ENCODE data around the gene CLSTN1. TPM values are rescaled to one million over a fixed set of nuclear protein-coding genes. Genes with fewer than 3 reads are reported as not detected.
A peak's percentile ranks its signal among the peaks of the same experiment; 100 is the strongest.
"Not testable (repeated sequence)": the region's sequence is repeated elsewhere in the genome, so short reads cannot be mapped to it uniquely, and the experiment has no call there.

Gene CLSTN1
- total RNA-seq, 1 experiment from 2014 or later = 48.3 TPM

GRCh38 chr1:9826087-9826486 is 2.3 kb upstream of the CLSTN1 start:
- no peak for DNase-seq (ENCODE audit: low read depth)

DNA sequence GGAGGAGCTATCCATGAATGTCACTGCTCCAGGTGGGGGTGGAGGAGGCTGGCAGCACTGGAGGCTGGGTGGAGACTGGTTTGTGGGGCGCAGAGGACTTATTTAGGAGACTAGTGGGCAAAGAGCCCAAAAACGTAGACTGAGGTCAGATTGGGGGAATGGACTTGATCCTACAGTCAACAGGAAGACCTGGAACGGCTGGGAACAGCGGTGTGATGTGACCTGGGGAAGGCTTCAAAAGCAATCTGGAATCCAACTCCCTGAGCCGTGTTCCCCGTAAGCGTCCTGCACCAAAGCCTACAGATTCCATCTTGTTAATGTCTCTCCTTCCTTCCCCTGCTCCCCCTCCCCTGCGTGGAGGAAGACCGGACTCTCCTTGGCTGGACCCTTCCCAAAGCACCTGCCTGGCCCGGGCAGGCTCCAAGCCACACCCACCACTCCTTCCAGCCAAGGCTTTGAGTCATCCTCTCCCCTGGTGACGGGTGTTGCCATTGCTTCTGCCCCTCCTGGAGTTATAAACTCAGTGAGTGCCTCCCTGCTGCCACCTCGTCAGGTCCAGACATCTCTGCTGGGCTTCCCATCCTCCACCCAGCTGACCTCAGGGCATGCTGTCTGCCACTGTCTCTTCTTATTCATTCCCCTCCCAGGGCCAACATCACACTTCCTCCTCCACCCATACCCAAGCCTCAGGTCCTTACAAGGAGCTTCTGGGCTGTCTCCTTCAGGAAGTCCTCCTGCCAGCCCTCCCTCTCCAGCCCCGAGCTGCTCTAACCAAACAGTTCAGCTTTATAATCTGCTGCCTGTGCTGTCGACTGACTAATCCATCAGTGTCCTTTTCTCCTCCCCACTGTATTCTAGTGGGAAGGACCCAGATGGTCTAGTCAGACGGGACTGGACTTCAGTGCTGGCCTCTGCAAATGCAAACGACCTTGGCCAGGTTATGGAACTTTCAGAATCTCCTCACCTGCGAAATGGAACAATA is 1.6 kb upstream of the CLSTN1 start:
- DNase-seq (ENCODE audit: low read depth) = peak; percentile 79

DNA sequence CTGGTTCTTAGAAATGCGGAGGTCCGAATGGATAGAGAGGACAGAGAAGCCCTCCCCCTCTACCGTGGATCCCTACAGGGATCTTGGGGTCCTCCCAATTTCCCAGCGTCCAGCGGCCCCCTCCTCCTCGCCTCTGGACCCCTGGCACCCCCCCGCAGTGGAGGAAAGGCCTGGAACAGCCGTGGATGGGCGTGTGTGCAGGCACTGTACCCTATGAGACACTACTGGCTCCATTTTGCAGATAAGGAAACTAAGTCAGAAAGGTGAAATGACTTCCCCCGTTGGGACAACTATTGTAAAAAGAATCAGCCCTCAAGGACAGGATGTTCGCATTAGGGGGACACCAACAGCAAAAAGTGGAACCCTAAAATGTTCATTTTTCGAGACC is 931 bp upstream of the CLSTN1 start:
- no peak for DNase-seq (ENCODE audit: low read depth)

DNA sequence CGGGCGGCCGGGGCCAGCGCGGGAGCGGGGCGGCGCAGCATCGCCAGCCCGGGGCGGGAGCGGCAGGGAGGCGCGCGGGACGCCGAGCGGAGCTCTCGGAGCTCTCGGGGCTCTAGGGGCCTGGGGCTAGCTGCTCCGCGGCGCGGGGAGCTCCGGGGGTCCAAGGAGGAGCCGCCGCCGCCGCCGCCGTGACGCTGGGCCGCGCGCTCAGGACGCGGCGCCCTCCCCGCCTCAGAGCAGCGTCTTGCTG is 147 bp downstream of the CLSTN1 start:
- DNase-seq (ENCODE audit: low read depth) = no peak

DNA sequence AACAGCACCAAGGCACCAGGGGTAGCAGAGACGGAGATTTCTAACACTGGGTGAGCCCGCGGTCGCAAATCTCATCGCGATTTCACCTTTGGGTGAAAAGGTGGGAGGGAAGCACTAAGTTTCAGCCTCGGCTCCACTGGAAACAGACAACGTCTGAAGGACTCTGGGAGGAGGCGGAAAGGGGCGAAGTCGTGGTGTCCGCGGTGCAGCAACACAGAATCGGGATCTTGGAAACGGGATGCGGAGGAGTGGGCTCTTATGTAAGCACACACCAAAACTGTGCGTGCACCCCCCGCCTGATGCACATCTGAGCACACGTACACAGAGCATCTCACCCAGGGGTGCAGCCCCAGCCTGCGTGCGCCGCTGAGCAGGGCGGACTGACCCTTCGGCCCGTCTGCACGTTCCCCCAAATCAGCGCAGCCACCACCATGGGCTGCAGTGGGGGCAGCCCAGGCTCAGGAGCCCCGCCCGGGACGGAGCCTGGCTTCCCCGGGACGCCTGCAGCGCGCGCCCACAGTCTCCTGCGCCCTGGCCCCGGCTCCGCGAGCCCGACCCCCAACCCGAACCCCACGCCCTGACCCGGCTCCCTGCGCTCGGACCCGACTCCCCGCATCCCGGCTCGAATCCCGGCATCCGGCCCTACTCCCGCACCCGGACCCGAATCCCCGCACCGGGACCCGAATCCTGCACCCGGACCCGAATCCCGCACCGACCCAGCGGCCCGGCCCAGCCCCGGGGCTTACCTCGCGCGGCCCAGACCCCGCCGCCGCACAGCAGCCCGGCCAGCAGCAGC is 670 bp downstream of the CLSTN1 start:
- DNase-seq (ENCODE audit: low read depth) = peak; percentile 24

DNA sequence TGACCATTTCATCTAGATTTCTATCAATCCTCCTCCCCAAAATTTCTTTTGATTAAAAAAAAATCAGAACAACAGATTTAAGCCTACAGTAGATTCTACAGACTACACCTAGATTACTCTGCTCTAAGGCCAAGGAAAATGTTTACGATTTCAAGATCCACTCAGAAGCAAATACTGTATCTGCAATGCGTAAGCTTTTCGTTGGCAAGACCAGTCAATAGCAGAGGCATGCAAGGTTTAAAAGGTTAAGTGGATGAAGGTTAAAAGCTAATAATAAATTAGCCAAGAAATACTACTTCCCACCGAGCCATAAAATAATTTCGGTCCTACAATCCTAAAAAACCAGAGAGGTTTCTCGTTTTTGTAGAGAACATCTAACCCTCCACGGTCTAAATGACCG is 1.3 kb downstream of the CLSTN1 start:
- DNase-seq (ENCODE audit: low read depth) = no peak

GRCh38 chr1:9821710-9822109 is 2.1 kb downstream of the CLSTN1 start:
- DNase-seq (ENCODE audit: low read depth) = no peak

- no peak for DNase-seq (ENCODE audit: low read depth)
These were observed 3.2 kb downstream of the CLSTN1 start for GRCh38 chr1:9820521-9820920.

DNA sequence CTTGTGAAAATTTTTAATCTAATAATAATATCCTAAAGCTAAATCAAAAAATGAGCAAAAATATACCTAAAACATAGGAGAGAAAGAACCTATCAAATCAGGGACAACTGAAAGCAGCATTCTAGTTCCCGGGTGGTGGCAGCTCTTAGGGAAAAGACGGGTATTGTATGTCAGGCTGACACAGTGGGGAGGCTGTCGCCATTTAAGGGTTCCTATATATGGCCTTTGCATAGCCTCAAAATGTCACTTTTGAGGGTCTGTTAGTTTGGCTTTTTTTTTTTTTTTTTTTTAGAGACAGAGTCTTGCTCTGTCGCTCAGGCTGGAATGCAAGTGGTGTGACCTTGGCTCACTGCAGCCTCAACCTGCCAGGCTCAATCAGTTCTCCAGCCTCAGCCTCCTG is 6.0 kb downstream of the CLSTN1 start:
- DNase-seq (ENCODE audit: low read depth) = no peak

DNA sequence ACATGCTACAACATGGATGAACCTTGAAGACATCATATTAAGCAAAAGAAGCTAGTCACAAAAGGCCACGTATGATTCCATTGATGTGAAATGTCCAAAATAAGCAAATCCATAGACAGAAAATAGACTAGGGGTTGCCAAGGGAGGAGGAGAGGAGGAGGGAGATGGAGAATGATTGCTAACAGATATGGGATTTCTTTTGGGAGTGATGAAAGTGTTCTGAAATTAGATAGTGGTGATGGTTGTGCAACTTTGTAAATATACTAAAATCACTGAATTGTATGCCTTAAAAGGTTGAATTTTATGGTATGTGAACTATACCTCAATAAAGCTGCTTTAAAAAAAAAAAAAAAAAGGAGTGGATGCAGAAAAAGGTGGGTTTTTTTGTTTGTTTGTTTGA is 7.6 kb downstream of the CLSTN1 start:
- DNase-seq (ENCODE audit: low read depth) = no peak

DNA sequence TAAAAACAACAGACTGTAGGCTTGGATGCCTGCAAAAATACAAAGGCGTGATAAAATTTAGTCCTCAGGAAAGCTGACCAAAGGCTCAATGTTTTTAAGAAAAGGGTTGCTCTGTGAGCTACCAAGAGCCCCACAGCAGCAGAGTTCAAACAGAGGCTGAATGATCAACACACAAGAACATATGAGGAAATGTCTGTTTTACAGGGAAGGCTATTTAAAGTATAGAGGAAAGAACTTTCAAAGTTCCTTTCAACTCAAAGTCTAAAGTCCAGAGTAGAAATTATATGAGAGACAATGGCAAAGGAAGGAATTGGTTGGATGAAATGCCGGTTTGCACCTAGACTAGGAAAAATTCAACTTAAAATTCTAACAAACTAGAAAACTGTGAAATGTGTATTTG is 8.6 kb downstream of the CLSTN1 start:
- no peak for DNase-seq (ENCODE audit: low read depth)

GRCh38 chr1:9814619-9815018 is 9.1 kb downstream of the CLSTN1 start:
- no peak for DNase-seq (ENCODE audit: low read depth)

DNA sequence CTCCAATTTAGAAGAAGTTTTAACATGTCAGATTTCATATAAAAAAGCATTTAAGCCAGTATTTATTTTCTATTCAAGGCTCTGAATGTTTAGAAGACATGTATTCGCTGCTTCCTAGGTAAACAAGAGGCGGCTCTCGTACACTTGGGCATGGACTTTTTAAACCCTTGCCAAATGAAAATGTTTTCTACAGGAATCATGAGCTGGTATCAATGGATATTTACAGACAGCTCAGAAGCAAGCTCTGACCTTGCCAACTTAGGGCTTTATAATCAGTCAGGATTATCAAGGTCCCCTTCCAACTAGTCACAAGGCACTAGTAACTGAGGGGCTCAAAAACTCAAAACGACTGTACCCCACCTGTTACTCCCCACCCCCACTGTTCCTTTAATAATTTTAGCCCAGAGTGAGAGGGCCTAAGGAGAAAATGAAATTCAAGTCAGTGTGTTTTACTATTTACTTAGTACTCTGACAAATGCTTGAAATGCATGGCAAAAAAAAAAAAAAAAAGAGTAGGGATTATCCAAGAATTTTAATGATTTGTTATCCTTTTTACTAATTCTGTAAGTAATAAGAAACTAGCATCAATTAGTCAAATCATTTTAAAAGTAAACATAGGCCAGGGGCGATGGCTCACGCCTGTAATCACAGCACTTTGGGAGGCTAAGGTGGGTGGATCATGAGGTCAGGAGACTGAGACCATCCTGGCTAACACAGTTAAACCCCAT is 12.4 kb downstream of the CLSTN1 start:
- DNase-seq (ENCODE audit: low read depth) = no peak

GRCh38 chr1:9809100-9809510 is 14.7 kb downstream of the CLSTN1 start:
- no peak for DNase-seq (ENCODE audit: low read depth)

DNA sequence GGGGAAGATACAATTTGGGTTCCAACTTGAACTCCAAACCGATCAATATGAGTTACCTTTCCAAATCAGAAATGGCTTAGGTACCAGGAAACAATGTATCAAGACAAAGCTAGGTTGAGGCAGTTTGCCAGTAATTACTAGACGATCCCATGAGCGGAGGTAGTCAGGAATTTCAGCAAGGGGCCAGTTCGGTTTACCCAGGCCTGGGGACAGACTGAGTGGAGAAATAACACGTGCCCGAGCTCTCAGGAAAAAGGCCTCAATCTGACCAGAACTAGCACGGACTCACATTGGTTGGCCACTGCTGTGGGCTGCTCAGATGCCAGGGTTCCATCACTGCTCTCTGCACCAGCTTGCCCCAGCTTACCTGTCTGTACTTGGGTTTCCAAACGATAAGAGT is 15.3 kb downstream of the CLSTN1 start:
- DNase-seq (ENCODE audit: low read depth) = no peak

DNA sequence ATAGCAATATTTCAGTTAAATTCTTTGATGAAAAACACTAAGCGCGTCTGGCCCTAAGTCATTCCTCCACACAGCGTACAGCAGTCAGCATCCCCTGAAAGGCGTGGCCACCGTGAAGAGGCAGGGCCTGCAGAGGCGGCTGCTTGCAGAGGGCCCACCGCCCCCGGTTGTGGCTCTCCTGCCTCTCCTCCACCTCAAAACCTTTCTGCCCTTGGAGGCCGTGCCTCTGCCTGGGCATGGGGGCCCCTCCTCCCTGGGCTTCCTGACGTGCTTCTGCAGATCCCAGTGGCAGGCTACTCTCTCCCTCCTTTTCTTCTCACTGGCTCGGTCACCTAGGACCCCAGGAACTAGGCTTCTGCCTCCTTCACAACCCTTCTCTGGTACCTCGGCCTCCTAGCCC is 16.2 kb downstream of the CLSTN1 start:
- DNase-seq (ENCODE audit: low read depth) = no peak

DNA sequence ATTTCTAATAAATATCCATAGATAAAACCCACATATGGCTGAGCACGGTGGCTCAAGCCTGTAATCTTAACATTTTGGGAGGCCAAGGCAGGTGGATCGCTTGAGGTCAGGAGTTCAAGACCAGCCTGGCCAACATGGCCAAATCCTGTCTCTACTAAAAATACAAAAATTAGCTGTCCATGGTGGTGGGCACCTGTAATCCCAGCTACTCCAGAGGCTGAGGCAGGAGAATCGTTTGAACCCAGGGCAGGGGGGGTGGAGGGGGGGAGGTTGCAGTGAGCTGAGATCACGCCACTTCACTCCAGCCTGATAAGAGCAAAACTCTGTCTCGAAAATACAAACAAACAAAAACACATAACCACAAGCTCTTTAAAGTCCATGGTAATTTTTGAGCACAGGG is 17.8 kb downstream of the CLSTN1 start:
- DNase-seq (ENCODE audit: low read depth) = not testable (repeated sequence)

GRCh38 chr1:9805006-9805508 is 18.7 kb downstream of the CLSTN1 start:
- DNase-seq (ENCODE audit: low read depth) = no peak

DNA sequence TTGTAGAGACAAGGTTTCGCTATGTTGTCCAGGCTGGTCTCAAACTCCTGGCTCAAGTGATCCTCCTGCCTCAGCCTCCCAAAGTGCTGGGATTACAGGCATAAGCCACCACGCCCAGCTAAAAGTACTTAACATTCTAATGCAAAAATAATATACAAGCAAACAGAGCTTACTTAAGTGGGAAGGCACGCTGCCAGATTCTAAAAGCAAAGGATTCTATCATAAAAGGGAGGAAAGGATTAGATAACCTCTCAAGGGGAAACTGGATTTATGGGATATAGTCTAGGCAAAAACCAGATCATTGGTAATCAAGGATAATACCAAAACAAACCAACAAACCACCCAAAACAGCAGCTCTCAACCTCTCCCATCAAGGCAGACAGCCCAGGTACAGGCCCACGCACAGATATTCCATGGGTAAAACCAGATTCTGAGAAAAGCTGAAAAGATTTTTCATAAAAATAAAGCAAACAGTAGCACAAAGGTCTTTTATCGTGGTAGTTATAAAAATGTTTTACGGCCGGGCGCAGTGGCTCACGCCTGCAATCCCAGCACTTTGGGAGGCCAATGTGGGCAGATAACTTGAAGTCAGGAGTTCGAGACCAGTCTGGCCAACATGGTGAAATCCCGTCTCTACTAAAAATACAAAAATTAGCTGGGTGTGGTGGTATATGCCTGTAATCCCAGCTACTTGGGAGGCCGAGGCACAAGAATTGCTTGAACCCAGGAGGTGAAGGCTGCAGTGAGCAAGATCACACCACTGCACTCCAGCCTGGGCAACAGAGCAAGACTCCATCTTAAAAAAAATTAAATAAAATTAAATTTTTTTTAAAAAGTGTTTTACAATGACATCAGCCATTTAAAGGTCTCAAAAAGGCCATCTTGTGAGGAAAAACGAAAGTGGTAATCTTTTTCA is 20.5 kb downstream of the CLSTN1 start:
- not testable (repeated sequence) for DNase-seq (ENCODE audit: low read depth)

DNA sequence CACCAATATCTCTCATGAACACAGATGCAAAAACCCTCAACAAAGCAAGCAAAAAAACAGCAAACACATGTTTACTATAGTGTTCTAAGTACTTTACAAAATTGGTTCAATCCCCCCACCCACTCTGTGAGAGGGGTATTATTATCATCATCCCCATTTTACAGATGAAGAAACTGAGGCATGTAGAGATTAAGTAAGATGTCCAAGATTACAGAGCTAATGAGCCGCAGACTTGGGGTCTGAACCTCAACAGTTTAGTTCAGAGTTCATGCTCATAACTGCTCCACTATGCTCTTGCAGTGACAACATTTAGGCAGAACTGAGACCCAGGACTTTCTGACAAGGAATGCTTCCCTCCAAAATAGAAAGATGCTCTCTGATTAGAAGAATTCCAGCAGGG is 21.9 kb downstream of the CLSTN1 start:
- DNase-seq (ENCODE audit: low read depth) = no peak

Measured in RPMI7951 (cell line).